ACC112 (cell line): ENCODE measurements around the gene TIE1.

Experiments used
- H2AFZ ChIP-seq: fragments of 200-600 bp; sonication (generic); one replicate; pipeline ENCODE4 v1.6.0; 2017; ENCODE audit warnings: antibody characterized with exemption, low read length; ENCODE audit not compliant: unreplicated experiment
- H3K27ac ChIP-seq: fragments of 200-600 bp; sonication (generic); 2 replicates; pipeline ENCODE4 v1.5.1; 2014; ENCODE audit warnings: low read depth, mild to moderate bottlenecking, antibody characterized with exemption, low read length, moderate library complexity
- H3K27me3 ChIP-seq: fragments of 200-600 bp; sonication (generic); 2 replicates; pipeline ENCODE4 v1.6.1; 2014; ENCODE audit warnings: mild to moderate bottlenecking, antibody characterized with exemption, low read length, moderate library complexity, mixed read lengths; ENCODE audit not compliant: insufficient read depth
- H3K36me3 ChIP-seq: fragments of 200-600 bp; sonication (generic); 2 replicates; pipeline ENCODE4 v1.6.1; 2016; ENCODE audit warnings: mild to moderate bottlenecking, antibody characterized with exemption, low read length, moderate library complexity, mixed read lengths; ENCODE audit not compliant: insufficient read depth
- H3K4me1 ChIP-seq: fragments of 200-600 bp; sonication (generic); one replicate; pipeline ENCODE4 v1.6.1; 2016; ENCODE audit warnings: low read length, mixed read lengths; ENCODE audit not compliant: insufficient read depth, unreplicated experiment, control insufficient read depth
- H3K4me3 ChIP-seq: fragments of 200-600 bp; sonication (generic); 2 replicates; pipeline ENCODE4 v1.5.1; 2014; ENCODE audit warnings: mild to moderate bottlenecking, low read depth, low read length
- H3K79me2 ChIP-seq: fragments of 200-600 bp; sonication (generic); one replicate; pipeline ENCODE4 v1.6.0; 2016; ENCODE audit warnings: low read length; ENCODE audit not compliant: control insufficient read depth, unreplicated experiment, insufficient read depth

TIE1 gene

GRCh38 chr1:43300378-43301094 lies at the start of gene TIE1:
Gene TIE1, plus strand, starts transcription at chr1:43300982. Its CDS starts 90 bp downstream, at chr1:43301072.
- Histone ChIP-seq H3K36me3 (no peaks in the 10 kb centered on the region), H3K4me1 (peaks cover 7% of the 10 kb centered on the region), H3K27me3 (no peaks in the 10 kb centered on the region), H2AFZ (no peak within 1 kb of the TSS), H3K27ac (no peak within 1 kb of the TSS), H3K4me3 (no peak within 1 kb of the TSS), H3K79me2 (no peaks in the 10 kb centered on the region)

DNA sequence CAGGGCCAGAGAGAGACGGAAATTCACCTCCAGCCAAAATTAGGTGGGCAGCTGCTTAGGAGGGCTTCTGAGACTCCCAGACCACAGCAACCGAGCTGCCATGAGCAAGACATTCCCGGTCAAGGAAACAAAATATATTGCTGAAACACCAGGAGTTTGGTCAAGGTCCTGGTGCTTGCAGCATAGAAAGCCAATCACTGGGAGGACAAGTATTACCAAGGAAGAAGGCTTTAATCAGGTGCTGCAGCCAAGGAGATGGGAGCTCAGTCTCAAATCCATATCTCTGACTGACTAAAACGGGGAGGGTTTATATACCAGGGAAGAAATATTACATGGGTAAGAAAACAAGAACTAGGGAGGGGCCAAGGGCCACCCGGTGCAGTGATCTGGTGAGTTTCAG lies 49.8 kb upstream of the TIE1 start:
- H2AFZ ChIP-seq, result no peak overlapping the region
- no peak overlapping the region for H3K4me3 ChIP-seq
- H3K27ac ChIP-seq, result no peak overlapping the region
- peaks cover 37% of the 10 kb centered on the region for H3K27me3 ChIP-seq
- no peaks in the 10 kb centered on the region for H3K4me1 ChIP-seq
- no peaks in the 10 kb centered on the region for H3K79me2 ChIP-seq
- no peaks in the 10 kb centered on the region for H3K36me3 ChIP-seq

DNA sequence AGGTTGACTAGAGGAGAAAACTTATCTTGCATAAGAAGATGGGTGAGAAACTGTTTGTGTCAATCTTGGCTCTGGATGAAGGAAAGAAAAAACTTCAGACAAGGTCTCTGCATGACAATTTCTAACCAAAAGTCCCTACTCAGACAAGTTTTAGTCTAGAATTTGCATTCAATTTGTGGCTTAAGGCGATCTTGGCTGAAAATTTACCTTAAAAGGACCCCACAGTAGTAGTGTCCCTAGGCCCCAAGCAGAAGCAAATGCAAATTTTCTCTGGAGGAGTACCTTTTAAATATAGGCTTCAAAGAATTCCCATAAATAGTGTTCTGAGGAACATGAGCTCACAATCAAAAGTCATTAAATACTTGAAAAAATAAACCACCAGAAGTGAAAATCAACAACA lies 48.6 kb upstream of the TIE1 start:
- H3K4me1 ChIP-seq, result no peaks in the 10 kb centered on the region
- H3K4me3 ChIP-seq, result no peak overlapping the region
- no peaks in the 10 kb centered on the region for H3K36me3 ChIP-seq
- no peaks in the 10 kb centered on the region for H3K79me2 ChIP-seq
- H3K27me3 ChIP-seq, result peaks cover 37% of the 10 kb centered on the region
- H3K27ac ChIP-seq, result no peak overlapping the region
- H2AFZ ChIP-seq, result no peak overlapping the region

DNA sequence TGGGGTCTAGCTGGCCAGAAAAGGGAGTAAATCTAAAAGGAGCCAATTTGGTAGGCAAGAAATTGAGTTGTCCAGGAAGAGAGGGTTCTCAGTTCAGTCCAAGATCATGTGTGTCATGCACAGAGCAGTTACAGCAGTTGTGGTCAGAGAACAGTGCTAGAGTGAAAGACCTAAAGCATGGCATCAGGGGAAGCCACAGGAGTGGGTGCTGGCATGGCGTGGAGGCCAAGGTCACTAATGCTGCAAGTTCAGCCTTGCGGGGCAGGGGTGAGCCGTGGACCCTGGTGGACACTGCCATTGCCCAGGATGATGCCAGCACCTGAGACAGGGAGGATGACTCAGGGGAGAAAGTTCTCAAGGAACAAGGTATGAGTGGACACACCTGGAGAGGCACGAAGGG lies 47.6 kb upstream of the TIE1 start:
- peaks cover 37% of the 10 kb centered on the region for H3K27me3 ChIP-seq
- H3K4me3 ChIP-seq, result no peak overlapping the region
- H3K4me1 ChIP-seq, result no peaks in the 10 kb centered on the region
- no peak overlapping the region for H2AFZ ChIP-seq
- H3K36me3 ChIP-seq, result no peaks in the 10 kb centered on the region
- no peaks in the 10 kb centered on the region for H3K79me2 ChIP-seq
- no peak overlapping the region for H3K27ac ChIP-seq

DNA sequence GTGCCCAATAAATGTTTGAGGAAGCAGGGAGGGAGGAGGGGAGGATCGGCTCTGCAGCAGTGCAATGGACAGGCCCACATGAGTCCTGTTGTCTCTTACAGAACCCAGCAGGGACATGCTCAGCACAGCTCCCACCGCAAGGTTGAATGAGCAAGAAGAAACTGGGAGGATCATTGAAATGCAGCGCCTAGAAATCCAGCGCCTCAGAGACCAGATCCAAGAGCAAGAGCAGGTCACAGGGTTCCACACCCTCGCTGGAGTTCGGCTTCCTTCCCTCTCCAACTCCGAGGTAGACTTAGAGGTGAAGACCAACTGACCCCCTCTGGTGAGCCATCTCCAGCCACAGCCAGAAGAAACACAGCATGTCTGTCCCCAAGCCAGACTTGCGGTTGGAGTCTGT lies 46.9 kb upstream of the TIE1 start:
- H3K27ac ChIP-seq, result no peak overlapping the region
- H3K79me2 ChIP-seq, result no peaks in the 10 kb centered on the region
- peaks cover 37% of the 10 kb centered on the region for H3K27me3 ChIP-seq
- H3K36me3 ChIP-seq, result no peaks in the 10 kb centered on the region
- H2AFZ ChIP-seq, result no peak overlapping the region
- no peaks in the 10 kb centered on the region for H3K4me1 ChIP-seq
- no peak overlapping the region for H3K4me3 ChIP-seq

DNA sequence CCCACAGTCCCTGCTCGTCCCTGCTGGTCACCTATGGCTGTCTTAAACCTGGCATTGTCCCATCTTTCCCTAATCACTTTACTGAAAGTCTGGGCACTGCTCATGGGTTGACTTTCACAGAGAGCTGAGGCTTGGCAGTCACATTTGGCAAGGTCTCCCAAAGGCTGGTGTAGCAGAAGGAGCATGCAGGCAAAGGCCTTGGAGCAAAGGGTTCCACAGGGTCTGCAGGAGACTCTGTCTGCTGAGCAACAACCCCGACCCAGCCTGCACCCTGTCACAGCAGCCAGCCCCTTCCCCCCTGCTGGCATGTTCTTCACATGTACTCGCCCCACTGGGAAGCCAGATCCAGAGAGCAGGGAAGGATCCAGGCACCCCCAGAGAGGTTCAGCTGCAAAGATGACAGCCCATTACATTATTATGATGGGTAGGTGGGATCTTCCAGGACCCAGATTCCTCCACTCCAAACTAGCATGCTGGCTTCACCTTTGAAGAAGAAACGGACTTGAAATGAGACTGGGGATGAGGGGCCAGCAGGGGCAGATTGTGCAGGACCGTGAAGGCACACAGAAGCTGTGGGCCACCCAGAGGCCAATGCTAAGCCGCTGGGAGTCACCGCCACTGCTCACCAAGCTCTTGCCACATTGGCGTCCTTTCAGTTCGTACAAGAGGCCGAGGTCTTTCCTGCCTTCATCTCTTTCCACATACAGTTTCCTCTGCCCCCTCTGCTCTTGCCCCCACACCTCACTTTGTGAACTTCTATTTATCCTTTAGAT lies 45.2 kb upstream of the TIE1 start:
- no peaks in the 10 kb centered on the region for H3K79me2 ChIP-seq
- no peak overlapping the region for H2AFZ ChIP-seq
- H3K36me3 ChIP-seq, result no peaks in the 10 kb centered on the region
- peaks cover 30% of the 10 kb centered on the region for H3K27me3 ChIP-seq
- H3K27ac ChIP-seq, result no peak overlapping the region
- no peak overlapping the region for H3K4me3 ChIP-seq
- H3K4me1 ChIP-seq, result no peaks in the 10 kb centered on the region

- Histone ChIP-seq H3K27ac (no peak overlapping the region), H3K79me2 (no peaks in the 10 kb centered on the region), H3K36me3 (no peaks in the 10 kb centered on the region), H3K4me1 (no peaks in the 10 kb centered on the region), H3K27me3 (peaks cover 22% of the 10 kb centered on the region), H3K4me3 (no peak overlapping the region), H2AFZ (no peak overlapping the region)
Observed at GRCh38 chr1:43256675-43257570, 43.9 kb upstream of the TIE1 start.

- Histone ChIP-seq H3K36me3 (no peaks in the 10 kb centered on the region), H3K4me1 (no peaks in the 10 kb centered on the region), H2AFZ (no peak overlapping the region), H3K27me3 (peaks cover 9% of the 10 kb centered on the region; the same call in 1 of the 2 replicates), H3K79me2 (no peaks in the 10 kb centered on the region), H3K4me3 (no peak overlapping the region), H3K27ac (no peak overlapping the region)
Observed at GRCh38 chr1:43258370-43258769, 42.4 kb upstream of the TIE1 start.

DNA sequence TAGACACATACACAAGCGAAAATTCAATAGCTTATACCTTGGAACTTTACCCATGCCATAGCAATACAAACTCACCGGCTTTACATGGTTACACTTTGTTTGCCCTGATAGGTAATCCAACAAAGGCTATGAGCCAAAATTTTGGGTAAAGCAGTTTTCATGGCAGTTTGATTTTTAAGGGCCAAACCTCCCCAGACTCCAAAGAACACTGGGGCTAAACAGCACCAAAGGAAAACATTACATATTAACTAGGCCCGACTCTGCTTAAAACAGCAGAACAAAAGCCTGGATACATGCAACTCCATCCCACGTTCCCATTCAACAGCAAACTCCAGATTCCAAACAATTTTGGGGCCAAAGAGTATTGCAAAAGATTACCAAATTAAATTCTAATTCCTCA lies 35.4 kb upstream of the TIE1 start:
- H3K27ac ChIP-seq, result no peak overlapping the region

GRCh38 chr1:43266881-43267280 lies 33.9 kb upstream of the TIE1 start:
- no peak overlapping the region for H2AFZ ChIP-seq
- H3K4me3 ChIP-seq, result no peak overlapping the region
- no peaks in the 10 kb centered on the region for H3K36me3 ChIP-seq
- H3K27me3 ChIP-seq, result no peaks in the 10 kb centered on the region
- no peak overlapping the region for H3K27ac ChIP-seq
- no peaks in the 10 kb centered on the region for H3K4me1 ChIP-seq
- H3K79me2 ChIP-seq, result no peaks in the 10 kb centered on the region

More for the DNA sequence above, 35.4 kb upstream of the TIE1 start:
- Histone ChIP-seq H3K27me3 (no peaks in the 10 kb centered on the region), H3K79me2 (no peaks in the 10 kb centered on the region), H3K4me1 (no peaks in the 10 kb centered on the region), H3K4me3 (no peak overlapping the region), H2AFZ (no peak overlapping the region), H3K36me3 (no peaks in the 10 kb centered on the region)
